IPS DF 4.7 (cell line): Measurements from ENCODE around the gene PLEKHM3.
"Not testable (repeated sequence)": the region's sequence is repeated elsewhere in the genome, so short reads cannot be mapped to it uniquely, and the experiment has no call there.

Source experiments
- DNase-seq: peaks from one replicate; pipeline ENCODE4 v3.0.0-alpha.2; 2013; ENCODE audit warnings: low spot score; ENCODE audit errors: extremely low read depth

The PLEKHM3 gene

DNA sequence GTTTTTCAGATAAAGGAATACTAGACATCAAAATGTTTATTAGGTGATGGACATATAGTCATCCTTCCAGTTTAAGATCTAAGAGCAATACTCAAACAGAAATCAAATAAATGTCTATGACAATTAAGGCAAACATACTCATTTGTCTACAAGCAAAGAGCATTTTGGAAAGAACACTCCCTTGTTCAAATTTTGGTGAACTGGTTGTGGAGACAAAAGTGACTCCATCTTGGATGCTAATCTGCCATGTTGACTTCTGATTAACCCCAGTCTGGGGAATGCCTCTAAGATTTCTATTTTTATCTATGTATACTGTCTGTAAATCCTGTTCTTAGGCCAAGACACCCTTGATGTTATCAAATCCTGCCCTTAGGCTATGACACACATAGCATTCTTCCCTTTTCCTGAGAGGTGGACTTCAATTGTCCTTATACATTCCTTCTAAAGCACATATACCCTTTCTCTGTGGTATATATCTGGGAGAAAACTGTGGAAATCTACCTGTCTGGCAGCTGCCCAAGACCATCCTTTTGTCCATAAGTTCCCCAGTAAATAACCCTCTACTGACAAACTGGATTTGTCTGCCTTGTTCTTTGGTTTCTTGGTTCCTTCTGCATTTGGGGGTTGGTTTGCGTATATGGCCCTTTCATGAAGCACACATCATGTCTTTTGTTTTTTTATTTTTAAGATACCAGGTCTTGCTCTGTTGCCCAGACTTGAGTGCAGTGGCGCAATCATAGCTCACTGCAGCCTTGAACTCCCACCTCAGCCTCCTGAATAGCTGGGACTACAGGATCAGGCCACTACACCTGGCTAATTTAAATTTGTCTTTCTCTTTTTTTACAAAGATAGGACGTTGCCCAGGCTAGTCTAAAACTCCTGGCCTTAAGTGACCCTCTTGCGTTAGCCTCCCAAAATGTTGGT, 12.5 kb upstream of the PLEKHM3 start:
- no peak for DNase-seq

DNA sequence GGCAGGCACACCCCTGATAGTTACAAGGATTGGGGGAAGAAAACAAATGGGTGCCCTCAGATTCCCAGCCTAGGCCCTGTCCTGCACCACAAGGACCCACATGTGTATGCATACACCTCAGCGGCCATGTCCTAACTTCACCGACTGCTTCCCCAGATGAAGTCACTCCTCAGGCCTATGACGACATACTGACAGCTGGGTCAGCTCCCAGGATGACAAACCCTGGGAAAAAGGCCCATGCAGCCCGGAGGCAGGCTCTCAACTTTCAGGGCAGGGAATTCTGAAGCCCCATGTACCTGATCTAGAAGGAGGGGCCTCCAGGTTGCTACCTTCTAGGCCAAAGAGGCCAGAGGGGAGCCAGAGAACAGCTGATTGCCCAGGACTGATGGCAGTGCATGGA, 11.0 kb upstream of the PLEKHM3 start:
- DNase-seq, result no peak

DNA sequence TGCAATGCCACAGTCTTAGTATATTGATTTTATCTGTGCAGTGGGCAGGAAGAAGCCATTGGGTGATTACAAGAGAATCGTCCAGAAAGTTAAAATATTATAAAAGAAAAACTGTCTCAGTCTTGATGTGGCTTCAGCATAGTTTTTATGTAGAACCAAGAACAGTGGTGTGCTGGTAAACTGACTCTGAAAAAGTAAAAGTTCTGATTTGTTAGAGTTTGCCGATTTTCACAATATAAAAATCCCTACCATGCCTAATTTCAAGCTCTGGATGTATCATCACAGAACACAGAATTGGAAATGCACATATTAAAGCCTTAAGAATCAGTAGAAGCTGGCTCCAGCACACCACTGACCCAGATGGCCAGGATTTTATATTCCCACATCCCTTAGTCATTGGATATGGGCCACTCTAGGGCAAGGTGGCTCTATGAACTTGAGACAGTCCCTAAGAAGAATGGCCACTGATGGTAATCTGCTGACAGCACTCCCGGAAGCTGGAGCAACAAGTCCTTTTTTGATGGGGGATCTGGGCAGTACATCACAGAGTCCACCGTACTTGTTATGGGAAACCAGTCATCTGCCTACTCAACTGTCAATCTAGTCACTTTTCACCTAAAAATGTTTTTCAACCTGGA, 9.3 kb upstream of the PLEKHM3 start:
- no peak for DNase-seq

DNA sequence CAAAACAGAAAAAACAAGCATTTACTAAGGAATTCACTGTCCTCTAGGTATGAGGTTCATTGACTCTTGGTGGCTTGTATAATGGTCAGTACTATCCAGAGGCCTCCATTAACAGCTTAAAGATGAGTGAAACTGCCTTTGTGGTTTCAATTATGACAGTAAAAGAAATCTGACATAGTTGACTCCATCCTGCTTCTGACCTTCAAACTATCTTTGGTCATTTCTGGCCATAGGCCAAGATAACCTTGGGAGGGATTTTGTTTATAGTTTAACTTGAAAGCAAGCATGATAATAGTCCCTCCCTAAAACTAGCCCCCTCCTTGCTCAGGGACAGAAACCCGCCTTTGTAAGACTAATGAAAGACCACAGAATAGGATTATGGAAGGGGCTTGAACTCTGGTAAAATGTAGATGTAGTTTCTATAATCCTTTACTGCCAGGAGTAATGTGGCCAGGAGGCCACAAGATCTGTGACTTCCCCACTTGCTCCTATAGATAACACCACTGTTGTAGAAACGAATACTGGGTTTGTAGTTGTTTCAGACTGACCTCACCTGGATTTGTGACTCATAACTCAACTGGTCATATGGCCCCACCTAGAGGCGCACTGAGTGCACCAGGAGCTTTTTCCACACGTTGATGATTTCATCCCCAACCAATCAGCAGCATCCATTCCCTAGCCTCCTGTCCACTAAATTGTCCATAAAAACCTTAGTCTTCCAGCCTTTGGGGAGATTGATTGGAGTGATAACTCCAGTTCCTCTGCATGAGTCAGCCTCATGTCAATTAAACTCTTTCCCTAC, 8.6 kb upstream of the PLEKHM3 start:
- peak; percentile 30 for DNase-seq

DNA sequence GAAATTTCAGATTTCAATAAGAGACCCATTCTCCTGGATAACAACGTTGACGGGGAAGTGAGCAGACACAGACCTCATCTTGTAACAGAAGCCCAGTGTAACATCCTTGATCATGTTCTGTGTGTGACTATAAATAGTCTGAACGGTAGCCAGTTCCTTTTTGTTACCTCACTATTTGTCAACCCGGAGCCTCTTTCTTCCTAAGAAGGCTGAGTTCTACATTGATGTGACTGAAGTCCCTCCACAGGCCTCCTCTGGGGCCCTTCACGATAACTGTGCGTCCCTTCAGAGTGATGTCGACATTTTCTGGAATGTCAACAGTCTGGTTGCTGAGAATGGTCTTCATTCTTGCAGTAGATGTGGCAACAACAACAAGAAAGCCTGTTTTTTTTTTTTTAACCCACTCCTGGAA, 6.3 kb upstream of the PLEKHM3 start:
- DNase-seq, result no peak

DNA sequence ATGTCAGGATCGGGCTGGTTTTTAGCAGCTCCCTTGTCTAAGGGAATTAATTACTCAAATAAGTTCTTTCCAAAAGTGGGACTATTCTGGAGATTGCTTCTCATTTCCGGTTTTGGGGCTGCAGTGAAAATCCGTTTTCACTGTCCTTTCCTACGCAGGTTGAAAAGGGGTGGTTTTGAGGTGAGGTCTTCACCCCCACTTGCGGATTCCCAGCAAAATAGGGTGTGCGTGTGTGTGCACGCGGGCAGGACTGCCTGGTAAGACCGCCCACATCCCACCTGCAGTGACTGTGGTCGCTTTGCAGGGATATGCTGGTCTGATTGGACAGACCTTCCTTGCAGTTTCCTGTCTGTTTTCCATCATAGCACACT, 472 bp upstream of the PLEKHM3 start:
- DNase-seq, result no peak

DNA sequence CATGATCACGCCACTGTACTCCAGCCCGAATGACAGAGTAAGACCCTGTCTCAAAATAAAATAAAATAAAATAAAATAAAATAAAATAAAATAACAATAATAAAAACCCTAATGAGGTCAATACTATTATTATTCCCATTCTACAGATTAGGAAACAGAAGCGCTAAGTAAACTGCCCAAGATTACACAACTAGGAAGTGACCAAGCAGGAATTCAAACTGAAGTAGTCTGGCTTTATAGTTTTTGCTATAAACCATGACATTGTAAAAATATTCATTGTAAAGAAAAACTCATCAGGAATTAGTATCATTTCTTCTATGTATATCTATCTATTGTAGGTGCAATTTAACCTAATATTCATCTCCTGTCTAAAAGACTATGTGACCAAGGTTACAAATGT, 1.2 kb downstream of the PLEKHM3 start:
- DNase-seq, result no peak

DNA sequence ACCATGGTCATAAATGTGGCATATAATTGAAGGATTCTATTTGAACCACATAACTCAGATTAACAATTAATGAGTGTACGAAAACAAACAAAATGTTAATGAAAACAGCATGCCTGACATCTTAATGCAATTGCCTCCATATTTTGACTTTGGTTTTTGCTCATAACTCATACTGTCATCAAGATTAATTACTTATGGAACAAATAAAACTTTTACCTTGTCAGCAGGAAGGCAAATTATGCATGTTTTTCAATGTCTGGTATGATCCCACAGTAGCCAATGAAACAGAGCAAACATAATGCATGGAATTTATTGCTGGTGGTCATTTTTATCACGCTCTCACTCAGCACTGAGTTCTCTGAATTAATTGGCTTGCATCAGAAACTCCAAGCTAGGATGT, 5.1 kb downstream of the PLEKHM3 start:
- no peak for DNase-seq

DNA sequence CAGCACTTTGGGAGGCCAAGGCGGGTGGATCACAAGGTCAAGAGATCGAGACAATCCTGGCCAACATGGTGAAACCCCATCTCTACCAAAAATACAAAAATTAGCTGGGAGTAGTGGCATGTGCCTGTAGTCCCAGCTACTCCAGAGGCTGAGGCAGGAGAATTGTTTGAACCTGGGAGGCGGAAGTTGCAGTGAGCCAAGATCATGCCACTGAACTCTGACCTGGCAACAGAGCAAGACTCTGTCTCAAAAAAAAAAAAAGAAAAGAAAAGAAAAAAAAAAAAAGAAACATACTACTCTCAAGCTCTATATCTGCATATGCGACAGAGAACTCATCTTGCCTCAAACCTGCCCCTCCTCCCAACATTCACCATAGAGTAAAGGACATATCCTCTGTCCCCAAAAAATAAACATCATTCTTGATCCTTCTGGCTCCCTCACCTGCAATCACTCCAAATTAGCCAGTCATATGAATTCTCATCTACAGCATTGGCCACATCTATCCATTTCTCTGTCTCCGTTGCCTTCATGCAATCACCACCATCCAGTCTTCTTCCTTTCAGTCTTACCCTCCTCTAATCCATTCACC, 7.1 kb downstream of the PLEKHM3 start:
- DNase-seq, result not testable (repeated sequence)

DNA sequence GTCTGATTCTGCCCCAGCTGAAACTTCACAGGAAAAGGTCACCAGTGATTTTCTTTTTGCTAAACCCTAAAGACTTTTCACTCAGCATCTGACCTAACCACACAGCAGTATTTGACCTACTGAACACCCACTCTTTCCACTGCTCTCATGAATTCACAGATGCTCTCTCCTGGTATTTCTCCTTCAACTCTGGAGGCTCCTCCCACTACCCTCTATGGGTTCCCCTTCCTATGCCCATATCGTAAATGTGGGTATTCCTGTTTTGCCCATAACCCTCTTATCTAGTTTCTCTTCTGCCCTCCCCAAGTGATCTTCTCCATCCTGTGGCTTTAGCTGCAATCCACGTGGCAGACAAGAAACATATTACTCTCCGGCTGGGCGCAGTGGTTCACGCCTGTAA, 7.6 kb downstream of the PLEKHM3 start:
- no peak for DNase-seq

DNA sequence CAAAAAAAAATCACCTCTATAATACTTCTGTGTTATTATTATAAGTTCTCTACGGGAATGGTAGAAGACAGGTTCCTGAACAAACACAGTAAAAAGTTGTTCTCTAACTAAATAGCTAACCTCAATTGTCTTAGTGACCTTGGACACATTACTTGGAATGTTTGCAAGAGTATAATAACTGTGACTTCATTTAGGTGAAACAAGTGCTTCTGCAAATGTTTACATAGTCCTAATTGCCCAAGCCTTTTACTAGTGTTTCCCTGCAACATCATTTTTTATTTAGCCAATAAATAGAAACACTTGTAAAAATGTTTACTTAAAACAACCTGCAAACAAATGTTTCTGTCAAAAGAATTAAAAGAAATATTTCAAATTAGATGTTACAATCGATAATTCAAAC, 9.9 kb downstream of the PLEKHM3 start:
- no peak for DNase-seq

DNA sequence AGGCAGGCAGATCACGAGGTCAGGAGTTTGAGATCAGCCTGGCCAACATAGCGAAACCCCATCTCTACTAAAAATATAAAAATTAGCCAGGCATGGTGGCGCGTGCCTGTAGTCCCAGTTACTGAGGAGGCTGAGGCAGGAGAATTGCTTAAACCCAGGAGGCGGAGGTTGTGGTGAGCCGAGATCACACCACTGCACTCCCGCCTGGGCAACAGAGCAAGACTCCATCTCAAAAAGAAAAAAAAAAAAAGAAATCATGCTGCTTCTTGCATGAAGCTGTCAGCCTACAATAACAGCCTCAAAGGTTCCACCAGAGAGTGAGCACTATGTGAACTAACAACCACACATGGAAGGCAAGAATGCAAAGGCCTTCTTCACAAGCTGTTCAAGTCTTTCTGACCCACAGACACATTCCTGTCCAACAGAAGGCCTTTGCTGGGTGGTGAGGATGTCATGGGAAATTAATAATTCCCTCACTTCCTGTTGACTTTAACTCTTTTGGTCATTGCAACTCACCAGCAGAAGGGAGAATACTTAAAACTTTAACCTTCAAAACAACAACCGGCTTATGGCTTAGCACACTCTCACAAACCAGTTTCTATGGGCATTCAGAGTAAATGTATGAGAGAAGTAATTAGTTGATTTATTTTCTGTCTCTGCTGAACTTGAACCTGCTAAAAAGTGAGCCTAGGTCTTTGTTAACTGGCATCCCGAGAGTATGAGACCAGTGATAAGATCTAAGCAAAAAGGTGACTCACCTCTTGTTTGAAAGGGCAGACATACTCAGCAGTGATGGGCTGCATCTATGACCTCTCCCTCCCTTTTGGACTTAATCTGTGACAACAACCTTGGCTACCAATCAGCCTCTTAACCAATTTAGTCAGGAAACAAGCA, 11.8 kb downstream of the PLEKHM3 start:
- no peak for DNase-seq

DNA sequence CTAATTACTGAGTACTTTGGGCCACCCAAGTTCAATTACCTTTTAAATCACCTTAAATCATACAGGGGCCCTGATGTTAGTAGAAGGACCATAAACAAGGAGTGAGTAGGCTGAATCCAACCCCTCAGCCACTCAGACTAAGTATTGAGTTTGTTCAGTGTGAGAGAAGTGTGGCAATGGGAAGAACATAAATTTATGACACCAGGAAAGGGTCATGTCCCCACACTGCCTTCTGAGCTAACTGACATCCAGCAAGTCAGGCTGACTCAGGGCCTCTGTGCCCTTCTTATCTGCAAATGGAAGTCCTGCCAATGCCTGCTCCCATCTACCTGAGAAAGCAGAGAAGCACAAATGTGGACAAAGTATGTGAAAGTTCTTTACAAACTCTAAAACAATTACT, 12.9 kb downstream of the PLEKHM3 start:
- no peak for DNase-seq

DNA sequence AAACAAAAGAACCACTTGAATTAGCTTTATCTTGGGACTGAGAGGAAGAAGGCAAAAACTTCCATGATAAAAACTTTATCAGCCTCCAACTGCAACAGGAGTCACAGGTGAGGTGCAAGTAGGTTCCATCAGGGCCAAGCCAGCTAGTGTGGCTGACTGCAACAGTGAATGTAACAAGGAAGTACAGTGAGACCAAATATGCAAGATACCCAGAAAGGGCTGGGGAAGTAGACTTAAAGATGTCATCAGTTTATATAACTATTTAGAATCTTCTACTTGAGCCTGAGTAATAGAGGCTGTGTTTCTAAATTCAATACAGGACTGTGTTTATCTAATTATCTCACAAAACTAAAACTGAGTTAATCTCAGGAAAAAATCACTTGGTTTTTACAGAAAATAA, 14.8 kb downstream of the PLEKHM3 start:
- DNase-seq, result no peak

DNA sequence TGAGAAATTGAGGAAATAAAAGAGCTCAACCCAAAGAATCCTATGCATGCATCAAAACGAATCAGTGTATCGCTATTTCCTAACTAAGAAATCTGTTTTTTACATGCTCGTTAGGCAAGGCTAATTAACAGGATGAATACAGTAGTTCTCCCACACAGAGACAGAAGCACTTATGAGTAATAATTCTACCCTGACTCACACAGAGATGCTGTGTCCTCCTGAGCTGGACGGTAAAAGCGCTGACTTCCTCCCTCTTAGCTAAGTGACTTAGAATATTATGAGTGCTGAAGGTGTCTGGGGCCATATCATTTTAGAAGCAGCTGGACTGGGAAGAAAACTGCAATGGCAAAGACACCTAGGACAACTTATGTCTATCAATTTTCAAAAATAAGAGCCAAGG, 18.5 kb downstream of the PLEKHM3 start:
- no peak for DNase-seq

DNA sequence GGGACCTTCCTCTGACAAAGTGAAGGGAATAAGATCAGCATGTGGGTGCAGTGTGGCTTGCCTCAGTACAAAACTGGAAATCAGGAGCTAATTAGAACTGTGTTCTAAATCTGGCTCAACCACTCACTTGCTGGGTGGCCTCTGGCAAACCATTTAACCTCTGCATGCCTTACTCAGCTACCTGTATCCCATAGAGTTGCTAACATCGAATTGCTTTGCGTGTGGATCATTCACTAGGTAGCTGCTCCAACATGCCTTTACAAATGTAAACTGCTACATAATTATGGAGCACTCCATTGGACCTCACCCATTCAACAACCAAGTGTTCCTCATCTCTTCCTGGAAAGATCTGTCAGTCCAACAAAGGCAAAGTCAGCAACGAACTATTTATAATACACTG, 19.0 kb downstream of the PLEKHM3 start:
- DNase-seq, result no peak

DNA sequence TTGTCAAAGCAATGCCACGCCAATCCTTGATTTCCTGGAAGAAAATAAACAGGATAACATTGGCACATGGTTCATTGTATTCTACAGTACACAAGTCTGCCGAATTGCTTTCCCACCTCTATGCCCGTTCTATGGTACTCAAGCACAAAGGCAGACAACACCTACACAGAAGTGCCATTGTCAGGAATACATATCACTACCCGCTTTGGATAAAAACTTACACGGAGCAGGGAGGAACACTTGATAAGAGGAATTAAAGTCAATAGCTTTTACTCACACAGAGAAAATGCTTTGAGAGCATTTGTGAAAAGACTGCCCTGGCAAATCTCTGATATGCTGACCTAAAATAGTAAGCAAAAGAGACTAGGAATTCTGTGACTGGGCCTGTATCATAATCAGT, 23.4 kb downstream of the PLEKHM3 start:
- no peak for DNase-seq

DNA sequence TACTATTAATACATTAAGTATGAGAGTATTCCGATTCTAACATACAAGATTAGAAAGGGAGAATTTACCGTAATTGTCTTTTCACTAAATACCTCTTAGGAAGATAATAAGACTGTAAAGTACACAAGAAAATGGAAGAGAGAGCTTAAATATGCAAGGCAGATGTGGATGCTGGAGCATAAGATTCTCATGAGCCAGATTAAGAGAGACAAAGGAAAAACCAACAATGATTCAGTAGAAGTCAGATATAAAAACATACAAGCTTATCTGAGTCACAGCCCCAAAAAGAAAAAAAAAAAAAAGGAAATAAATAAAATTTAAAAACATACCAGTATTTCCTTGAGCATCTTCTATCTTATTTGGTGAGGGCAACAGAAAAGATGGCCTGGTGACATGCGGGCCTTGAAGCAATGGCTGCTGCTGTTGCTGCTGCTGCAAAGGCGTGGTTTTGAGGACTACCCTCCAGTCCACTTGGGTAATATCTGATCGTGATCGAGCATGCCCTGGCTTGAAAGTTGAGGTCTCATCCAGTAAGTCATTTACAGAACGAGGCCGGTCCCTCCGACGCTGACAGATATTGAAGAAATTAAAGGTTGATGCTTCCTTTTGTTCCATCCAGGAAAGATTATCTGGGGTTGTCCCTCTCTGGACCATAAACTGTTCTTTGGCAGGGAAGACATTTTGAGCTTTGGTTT, 24.5 kb downstream of the PLEKHM3 start:
- DNase-seq, result no peak

DNA sequence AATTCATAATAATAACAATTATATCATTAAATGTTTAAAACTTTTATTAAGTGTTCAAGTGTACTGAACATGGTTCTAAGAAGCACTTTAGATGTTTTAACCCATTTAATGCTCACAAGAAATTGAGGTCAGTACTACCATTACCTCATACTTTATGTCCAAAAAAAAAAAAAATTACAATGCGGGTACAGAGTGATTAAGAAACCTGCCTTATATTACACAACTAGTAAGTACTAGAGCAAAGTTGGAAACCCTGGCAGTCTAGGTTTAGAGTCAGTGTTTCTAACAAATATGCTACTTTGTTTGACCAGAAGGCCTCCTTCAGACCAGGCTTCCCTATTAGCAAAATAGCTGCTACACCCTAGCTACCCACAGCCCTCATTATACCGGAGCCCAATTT, 28.5 kb downstream of the PLEKHM3 start:
- DNase-seq, result no peak

DNA sequence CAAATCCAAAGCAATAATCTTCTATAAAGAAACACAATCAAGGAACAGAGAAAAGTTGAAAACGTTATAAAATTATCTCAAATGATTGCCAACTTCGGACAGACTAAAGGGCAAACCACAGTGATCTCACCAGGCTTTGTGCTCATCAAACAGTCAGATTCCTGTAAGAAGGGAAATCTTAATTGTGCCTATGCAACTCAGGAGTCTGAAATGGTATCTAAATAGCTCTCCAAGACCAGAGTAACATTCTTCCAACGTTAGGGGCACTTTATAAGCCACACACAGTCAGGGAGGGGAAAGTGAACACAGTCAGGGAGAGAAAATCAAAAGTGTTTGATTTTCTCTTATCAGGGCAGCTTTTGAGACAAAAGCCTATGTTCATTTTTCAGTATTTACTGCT, 29.4 kb downstream of the PLEKHM3 start:
- no peak for DNase-seq
